PC-9 (cell line): ENCODE measurements around the gene SIPA1. TPM values are rescaled to one million over a fixed set of nuclear protein-coding genes. Genes with fewer than 3 reads are reported as not detected.
"Not testable (repeated sequence)": the region's sequence is repeated elsewhere in the genome, so short reads cannot be mapped to it uniquely, and the experiment has no call there.

ENCODE experiments used
- BruUV-seq: library from RNA; stranded (reverse); fragments of 400-500 nt; replicated peaks from 2 replicates; lab custom pipeline; 2021; lab: Mats Ljungman, UMichigan
- CTCF ChIA-PET: fragments of 300-600 bp; sonication (Branson Sonifier 250); formaldehyde crosslinking; loops from one replicate; lab custom pipeline; 2022; ENCODE audit warnings: antibody characterized with exemption; lab: Charles Lee
- POLR2A ChIA-PET: fragments of 300-600 bp; sonication (Branson Sonifier 250); formaldehyde crosslinking; loops from one replicate; lab custom pipeline; 2022; ENCODE audit warnings: antibody characterized with exemption; ENCODE audit not compliant: unreplicated experiment; lab: Charles Lee
- DNase-seq, 2 experiments: peaks; one replicate each; pipeline versions ENCODE4 v3.0.0 to v3.0.0-alpha.2; 2015 to 2022; ENCODE audit warnings: mixed read lengths in 1 of 2
- H2AFZ ChIP-seq: fragments of 200-600 bp; sonication (generic); 2 replicates; pipeline ENCODE4 v1.8.1; 2017; ENCODE audit warnings: antibody characterized with exemption
- H3F3A ChIP-seq: fragments of 200-600 bp; sonication (generic); 2 replicates; pipeline ENCODE4 v1.8.1; 2017; ENCODE audit warnings: antibody characterized with exemption, mild to moderate bottlenecking, low read depth; ENCODE audit not compliant: insufficient read depth
- H3K27ac ChIP-seq: fragments of 200-600 bp; sonication (generic); 2 replicates; pipeline ENCODE4 v1.6.1; 2016; ENCODE audit warnings: mixed run types
- H3K27me3 ChIP-seq: fragments of 200-600 bp; sonication (generic); 2 replicates; pipeline ENCODE4 v1.6.1; 2016; ENCODE audit warnings: low read depth, mixed run types; ENCODE audit not compliant: insufficient read depth
- H3K36me3 ChIP-seq: fragments of 200-600 bp; sonication (generic); 2 replicates; pipeline ENCODE4 v1.6.1; 2016; ENCODE audit warnings: low read depth, mixed run types
- H3K4me1 ChIP-seq: fragments of 200-600 bp; sonication (generic); replicated peaks from 2 replicates; pipeline ENCODE4 v1.6.1; 2016; ENCODE audit warnings: mixed run types; ENCODE audit not compliant: insufficient read depth
- H3K4me2 ChIP-seq: fragments of 200-600 bp; sonication (generic); 2 replicates; pipeline ENCODE4 v1.6.1; 2017; ENCODE audit warnings: mixed run types
- H3K4me3 ChIP-seq: fragments of 200-600 bp; sonication (generic); 2 replicates; pipeline ENCODE4 v1.6.1; 2016; ENCODE audit warnings: mixed run types
- H3K79me2 ChIP-seq: fragments of 200-600 bp; sonication (generic); 2 replicates; pipeline ENCODE4 v1.6.1; 2017; ENCODE audit warnings: low read depth, mixed run types
- H3K9me2 ChIP-seq: fragments of 200-600 bp; sonication (generic); 2 replicates; pipeline ENCODE4 v1.8.1; 2017; ENCODE audit warnings: mild to moderate bottlenecking; ENCODE audit not compliant: insufficient read depth
- H3K9me3 ChIP-seq: fragments of 200-600 bp; sonication (generic); 2 replicates; pipeline ENCODE4 v1.8.1; 2016; ENCODE audit warnings: low read depth; ENCODE audit not compliant: insufficient read depth
- H4K20me1 ChIP-seq: fragments of 200-600 bp; sonication (generic); 2 replicates; pipeline ENCODE4 v1.8.1; 2017; ENCODE audit not compliant: insufficient read depth
- CTCF ChIP-seq: fragments of 200-600 bp; sonication (generic); conservative IDR thresholded peaks from 2 replicates; pipeline ENCODE4 v1.6.1; 2017; ENCODE audit warnings: mixed run types, antibody characterized with exemption, mild to moderate bottlenecking, moderate library complexity
- EZH2 ChIP-seq: fragments of 200-600 bp; sonication (generic); IDR thresholded peaks from 2 replicates; pipeline ENCODE4 v1.8.0; 2017; ENCODE audit warnings: antibody characterized with exemption, low read depth
- intact Hi-C: fragments of 100-400 bp; cut with micrococcal nuclease; formaldehyde crosslinking; loops from one replicate; pipeline ENCODE4 v1.10.0; 2022; ENCODE audit not compliant: unreplicated experiment
- total RNA-seq: library from RNA; stranded (reverse); gene quantifications from 2 replicates; pipeline ENCODE4 v1.2.3, GENCODE V29; 2021

The SIPA1 gene
- total RNA-seq, 1 experiment from 2014 or later = 65.6 TPM

GRCh38 chr11:65636108-65637031, 1.5 kb upstream of the SIPA1 start:
- intact Hi-C loops = loop anchor here (5.0 kb wide), 2 partner anchors 181 to 251 kb away; partner anchors contain the start of gene FIBP
- no peaks in the 10 kb centered on the region for H3K79me2 ChIP-seq
- peaks cover 17% of the 10 kb centered on the region for H3K4me1 ChIP-seq
- H3K4me3 ChIP-seq = no peak overlapping the region
- CTCF ChIA-PET = interaction anchor here (0.7 kb wide), 1 partner anchor 573 kb away, joined by 3 read pairs; no protein-coding TSS in a partner anchor
- H3F3A ChIP-seq = peaks cover 36% of the 10 kb centered on the region
- no peaks in the 10 kb centered on the region for H3K9me3 ChIP-seq
- peaks cover 17% of the 10 kb centered on the region for H3K36me3 ChIP-seq
- H3K27ac ChIP-seq = peak overlapping the region; percentile 18; the same call in 1 of the 2 replicates
- no peak for TF ChIP-seq CTCF
- TF ChIP-seq EZH2 = no peak
- peak in 1 of 2 experiments; percentile 9 for DNase-seq
- BruUV-seq = no TSS peak
- peaks cover 10% of the 10 kb centered on the region for H4K20me1 ChIP-seq
- H3K4me2 ChIP-seq = peak overlapping the region; percentile 91; the same call in 1 of the 2 replicates
- no peak overlapping the region for H2AFZ ChIP-seq
- POLR2A ChIA-PET = no interaction called here
- no peaks in the 10 kb centered on the region for H3K27me3 ChIP-seq
- H3K9me2 ChIP-seq = no peaks in the 10 kb centered on the region

DNA sequence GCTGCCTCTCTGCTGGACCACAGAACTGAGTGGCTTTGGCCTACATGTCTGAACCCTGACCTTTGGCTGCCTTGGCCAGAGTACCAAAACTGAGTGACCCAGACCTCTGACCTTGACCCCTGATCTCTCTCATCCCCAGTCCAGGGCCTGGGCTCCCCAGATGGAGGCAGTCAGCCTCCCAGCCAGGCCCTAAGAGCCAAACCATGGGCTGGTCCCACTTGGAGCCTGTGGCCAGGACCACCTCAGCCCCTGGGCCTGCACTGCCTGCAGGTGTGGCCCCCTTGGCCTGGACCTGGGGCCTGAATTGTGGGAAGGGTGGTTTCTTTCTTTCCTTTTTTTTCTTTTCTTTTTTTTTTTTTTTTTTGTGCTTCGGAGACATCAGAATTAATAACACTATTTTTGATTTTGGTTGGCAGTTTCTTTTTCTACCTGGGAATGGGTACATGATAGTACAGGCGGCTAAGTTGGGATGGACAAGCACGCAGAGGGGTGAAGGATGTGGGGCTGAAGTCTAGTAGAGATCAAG, 806 bp upstream of the SIPA1 start:
- POLR2A ChIA-PET = interaction anchor here (0.7 kb wide), 1 partner anchor 270 kb away, joined by 3 read pairs; no protein-coding TSS in a partner anchor
- peak overlapping the region; percentile 18 for H3K27ac ChIP-seq
- H3K36me3 ChIP-seq = peaks cover 14% of the 10 kb centered on the region

GRCh38 chr11:65639228-65639597, 1.3 kb downstream of the SIPA1 start:
- CTCF ChIA-PET = not testable (repeated sequence)
- POLR2A ChIA-PET = interaction anchor here (0.5 kb wide), 1 partner anchor 24 kb away, joined by 3 read pairs; no protein-coding TSS in a partner anchor

More for the DNA sequence above, 806 bp upstream of the SIPA1 start:
- CTCF ChIA-PET = interaction anchor here (0.6 to 1.2 kb wide), 2 partner anchors 220 to 247 kb away, joined by 3 to 5 read pairs; no protein-coding TSS in a partner anchor
- intact Hi-C loops = loop anchor here (5.0 kb wide), 2 partner anchors 180 to 250 kb away; partner anchors contain the start of gene FIBP
- peak overlapping the region; percentile 57; the same call in 1 of the 2 replicates for H3K4me3 ChIP-seq
- H3K9me2 ChIP-seq = no peaks in the 10 kb centered on the region
- H4K20me1 ChIP-seq = peaks cover 10% of the 10 kb centered on the region
- H3K79me2 ChIP-seq = no peaks in the 10 kb centered on the region
- DNase-seq = peak in 1 of 2 experiments; percentile 16
- no peaks in the 10 kb centered on the region for H3K9me3 ChIP-seq
- H3K27me3 ChIP-seq = no peaks in the 10 kb centered on the region
- H3K4me1 ChIP-seq = peaks cover 17% of the 10 kb centered on the region
- no peak overlapping the region for H2AFZ ChIP-seq
- H3F3A ChIP-seq = peaks cover 36% of the 10 kb centered on the region
- TF ChIP-seq EZH2 (no peak), CTCF (no peak)
- H3K4me2 ChIP-seq = peak overlapping the region; percentile 91
- BruUV-seq = no TSS peak

More at GRCh38 chr11:65639228-65639597, 1.3 kb downstream of the SIPA1 start:
- peaks cover 17% of the 10 kb centered on the region for H3K4me1 ChIP-seq
- intact Hi-C loops = loop anchor here (2.0 to 5.0 kb wide), 3 partner anchors 14 to 248 kb away; partner anchors contain the start of gene FIBP
- peak overlapping the region; percentile 91; the same call in 1 of the 2 replicates for H3K4me2 ChIP-seq
- H4K20me1 ChIP-seq, H3K27ac ChIP-seq, H3K9me3 ChIP-seq, H3K79me2 ChIP-seq, H3K27me3 ChIP-seq, H3K9me2 ChIP-seq, H3K4me3 ChIP-seq, BruUV-seq, H2AFZ ChIP-seq: not testable (repeated sequence)
- H3F3A ChIP-seq = peaks cover 44% of the 10 kb centered on the region
- peak in 1 of 2 experiments; percentile 18 for DNase-seq
- H3K36me3 ChIP-seq = peaks cover 14% of the 10 kb centered on the region
